Upper lobe of left lung (tissue), 4 donors: ENCODE measurements around the gene NT5DC1.

Experiments used
- CTCF ChIP-seq, 6 experiments: fragments of 450-650 bp in 4 of 6; fragments of 200-600 bp in 2 of 6; sonication (generic) in 2 of 6; IDR thresholded peaks; one replicate each; pipeline ENCODE4 v1.5.1; 2016 to 2019; ENCODE audit warnings: antibody characterized with exemption in 6 of 6
- EP300 ChIP-seq, 4 donors: sonication (generic); formaldehyde crosslinking; IDR thresholded peaks; one replicate each; pipeline ENCODE4 v1.5.1; 2017; ENCODE audit warnings: antibody characterized with exemption in 4 of 4, control low read depth in 2 of 4
- POLR2A ChIP-seq, 4 donors: fragments of 450-650 bp; IDR thresholded peaks; one replicate each; pipeline ENCODE4 v1.5.1; 2016 to 2017; ENCODE audit warnings: antibody characterized with exemption in 4 of 4, mild to moderate bottlenecking in 2 of 4
- POLR2AphosphoS5 ChIP-seq, 2 donors: sonication (generic); formaldehyde crosslinking; IDR thresholded peaks; one replicate each; pipeline ENCODE4 v1.5.1; 2017; ENCODE audit warnings: antibody characterized with exemption in 2 of 2

- TF ChIP-seq POLR2A (IDR thresholded peaks at IDR 0.05) (no peak), CTCF (IDR thresholded peaks at IDR 0.05) (no peak), EP300 (IDR thresholded peaks at IDR 0.05) (no peak), POLR2AphosphoS5 (IDR thresholded peaks at IDR 0.05) (no peak)
Measured at GRCh38 chr6:116070101-116070500, 30.6 kb upstream of the NT5DC1 start.
